RWPE1 (cell line): ENCODE measurements around the gene ACBD6.

Experiments used
- CTCF ChIA-PET: fragments of 350-600 bp; sonication (Branson Sonifier 250); formaldehyde crosslinking; extraction: SDS; loops from one replicate; lab custom pipeline; 2021; lab: Yijun Ruan, JAX
- POLR2A ChIA-PET: fragments of 400-600 bp; formaldehyde crosslinking; extraction: SDS; loops from one replicate; lab custom pipeline; 2020; ENCODE audit warnings: antibody characterized with exemption; ENCODE audit not compliant: low non-redundant PET; lab: Yijun Ruan, JAX
- DNase-seq: peaks from one replicate; pipeline ENCODE4 v3.0.0; 2012; ENCODE audit warnings: low spot score
- H3K27ac ChIP-seq: fragments of 450-650 bp; 2 replicates; pipeline ENCODE4 v1.5.1; 2017
- TF ChIP-seq, protein P1 (sequence below): fragments of 450-650 bp; conservative IDR thresholded peaks from 2 replicates; pipeline ENCODE4 v1.5.1; 2017; ENCODE audit warnings: low read depth, mild to moderate bottlenecking

The ACBD6 gene

DNA sequence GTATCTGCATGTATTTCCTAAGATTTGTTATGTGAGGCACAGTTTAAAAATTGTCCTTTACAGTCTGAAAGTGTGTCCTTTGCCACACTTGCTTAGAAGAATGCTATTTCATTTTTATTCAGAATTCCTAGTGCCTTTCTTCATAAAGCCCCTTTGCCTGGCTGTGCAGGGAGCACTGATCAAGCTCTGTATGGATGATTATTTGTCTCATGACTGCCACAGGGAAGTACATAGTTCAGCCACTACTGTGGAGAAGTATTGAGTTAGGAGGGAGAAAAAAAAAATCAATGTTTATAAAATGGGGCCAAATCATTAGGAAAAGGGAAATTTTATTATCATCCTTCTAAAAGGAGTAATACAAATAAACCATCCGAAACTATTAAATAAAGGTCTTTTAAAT lies 220.9 kb downstream of the ACBD6 start:
- ChIA-PET CTCF (no interaction called here), POLR2A (no interaction called here)
- TF ChIP-seq, protein P1, sequence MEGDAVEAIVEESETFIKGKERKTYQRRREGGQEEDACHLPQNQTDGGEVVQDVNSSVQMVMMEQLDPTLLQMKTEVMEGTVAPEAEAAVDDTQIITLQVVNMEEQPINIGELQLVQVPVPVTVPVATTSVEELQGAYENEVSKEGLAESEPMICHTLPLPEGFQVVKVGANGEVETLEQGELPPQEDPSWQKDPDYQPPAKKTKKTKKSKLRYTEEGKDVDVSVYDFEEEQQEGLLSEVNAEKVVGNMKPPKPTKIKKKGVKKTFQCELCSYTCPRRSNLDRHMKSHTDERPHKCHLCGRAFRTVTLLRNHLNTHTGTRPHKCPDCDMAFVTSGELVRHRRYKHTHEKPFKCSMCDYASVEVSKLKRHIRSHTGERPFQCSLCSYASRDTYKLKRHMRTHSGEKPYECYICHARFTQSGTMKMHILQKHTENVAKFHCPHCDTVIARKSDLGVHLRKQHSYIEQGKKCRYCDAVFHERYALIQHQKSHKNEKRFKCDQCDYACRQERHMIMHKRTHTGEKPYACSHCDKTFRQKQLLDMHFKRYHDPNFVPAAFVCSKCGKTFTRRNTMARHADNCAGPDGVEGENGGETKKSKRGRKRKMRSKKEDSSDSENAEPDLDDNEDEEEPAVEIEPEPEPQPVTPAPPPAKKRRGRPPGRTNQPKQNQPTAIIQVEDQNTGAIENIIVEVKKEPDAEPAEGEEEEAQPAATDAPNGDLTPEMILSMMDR = no peak
- no peak overlapping the region for H3K27ac ChIP-seq
- DNase-seq = no peak

DNA sequence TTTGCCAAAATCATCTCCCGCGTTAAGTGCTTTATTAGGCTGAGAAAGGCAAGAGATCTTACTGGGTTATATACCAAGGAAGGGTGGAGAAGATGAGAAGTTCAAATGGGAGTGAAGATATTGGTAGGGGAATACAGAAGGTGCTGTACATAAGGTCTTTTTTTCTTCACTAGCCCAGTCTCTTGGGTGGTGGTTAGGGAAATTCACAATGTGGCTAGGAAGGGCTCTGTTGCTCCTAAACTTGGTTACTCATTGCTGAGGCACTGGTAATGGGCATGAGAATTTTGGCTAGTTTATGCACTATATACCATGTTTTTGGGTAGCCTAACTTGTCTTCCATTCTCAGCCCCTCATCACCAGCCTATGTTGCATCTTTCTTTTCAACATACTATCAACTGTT lies 221.8 kb downstream of the ACBD6 start:
- H3K27ac ChIP-seq = no peak overlapping the region
- TF ChIP-seq, protein P1 = no peak
- POLR2A ChIA-PET = no interaction called here
- no peak for DNase-seq
- CTCF ChIA-PET = no interaction called here

DNA sequence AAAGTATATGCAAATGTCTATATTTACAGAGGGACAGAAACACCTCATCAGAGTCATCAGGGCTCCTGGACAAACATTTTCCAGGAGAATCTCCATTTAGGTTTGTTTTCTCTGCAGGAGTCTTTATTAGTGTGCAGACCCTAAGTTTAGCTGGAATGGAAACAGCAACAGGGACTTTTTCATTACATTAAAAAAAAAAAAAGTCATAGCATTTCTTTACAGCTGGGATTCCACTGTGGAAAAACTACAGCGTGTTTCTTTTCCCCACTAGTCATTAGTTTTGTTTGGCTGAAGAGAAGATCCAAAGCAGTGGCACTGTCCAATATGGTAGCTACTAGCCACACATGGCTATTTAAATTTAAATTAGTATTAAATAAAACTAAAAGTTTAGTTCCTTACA lies 222.7 kb downstream of the ACBD6 start:
- DNase-seq = no peak
- ChIA-PET CTCF (no interaction called here), POLR2A (no interaction called here)
- TF ChIP-seq, protein P1 = no peak
- H3K27ac ChIP-seq = no peak overlapping the region

DNA sequence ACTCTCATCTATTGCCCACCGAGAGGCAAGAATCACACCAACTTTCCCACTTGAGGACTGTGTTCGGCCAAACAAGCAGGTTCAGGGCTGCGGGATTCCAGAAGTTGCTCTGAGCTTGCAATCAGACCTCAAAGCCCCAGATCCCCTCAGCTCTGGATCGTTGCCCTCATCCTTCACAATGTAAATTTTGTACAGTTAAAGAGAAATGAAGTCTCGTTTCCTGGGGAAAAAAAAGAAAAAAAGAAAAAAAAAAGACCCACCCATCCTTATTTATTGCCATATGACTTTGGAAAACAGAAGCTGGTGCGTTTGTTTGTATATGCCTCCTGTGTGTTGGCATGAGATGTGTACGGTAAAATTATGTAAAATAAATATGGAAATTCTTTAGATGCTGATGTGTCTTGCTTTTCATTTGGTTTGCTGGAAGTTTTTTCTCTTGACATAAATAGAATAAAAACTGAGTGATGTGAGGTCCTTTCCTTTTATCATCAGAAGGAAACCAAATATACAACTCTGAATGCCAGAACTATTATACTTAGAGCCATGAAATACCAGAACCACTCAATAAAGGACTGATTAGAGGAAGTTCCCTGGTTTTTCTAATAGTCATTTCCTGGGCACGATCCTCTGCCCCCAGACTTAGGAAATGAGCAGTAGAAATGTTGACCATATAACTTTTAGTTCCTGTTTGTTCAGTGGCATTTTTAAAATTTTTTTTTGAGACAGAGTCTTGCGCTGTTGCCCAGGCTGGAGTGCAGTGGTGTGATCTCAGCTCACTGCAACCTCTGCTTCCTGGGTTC lies 223.6 kb downstream of the ACBD6 start:
- TF ChIP-seq, protein P1 = no peak
- ChIA-PET CTCF (interaction anchor here (0.6 to 0.8 kb wide), 3 partner anchors 9 to 163 kb away, joined by 3 to 5 read pairs (median 4); no protein-coding TSS in a partner anchor), POLR2A (no interaction called here)
- H3K27ac ChIP-seq = no peak overlapping the region
- DNase-seq = no peak

DNA sequence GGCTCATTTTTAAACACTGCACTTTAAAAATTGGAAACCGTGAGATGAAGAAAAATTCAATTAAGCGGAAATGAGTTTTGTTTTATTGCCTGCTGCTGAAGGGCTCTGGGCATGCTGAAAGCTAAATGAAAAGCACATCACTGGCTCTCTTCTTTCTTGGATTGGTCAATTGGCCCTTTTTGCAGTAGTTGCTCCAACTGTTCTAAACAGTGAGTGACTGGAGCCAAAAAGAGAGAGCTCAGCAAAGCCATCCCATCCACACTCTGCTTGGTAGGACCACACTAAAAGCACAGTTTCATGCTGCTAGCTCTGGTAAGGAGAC lies 224.2 kb downstream of the ACBD6 start:
- no peak overlapping the region for H3K27ac ChIP-seq
- ChIA-PET CTCF (interaction anchor here (0.7 kb wide), 1 partner anchor 78 kb away, joined by 5 read pairs; no protein-coding TSS in a partner anchor), POLR2A (no interaction called here)
- DNase-seq = no peak
- TF ChIP-seq, protein P1 = no peak

DNA sequence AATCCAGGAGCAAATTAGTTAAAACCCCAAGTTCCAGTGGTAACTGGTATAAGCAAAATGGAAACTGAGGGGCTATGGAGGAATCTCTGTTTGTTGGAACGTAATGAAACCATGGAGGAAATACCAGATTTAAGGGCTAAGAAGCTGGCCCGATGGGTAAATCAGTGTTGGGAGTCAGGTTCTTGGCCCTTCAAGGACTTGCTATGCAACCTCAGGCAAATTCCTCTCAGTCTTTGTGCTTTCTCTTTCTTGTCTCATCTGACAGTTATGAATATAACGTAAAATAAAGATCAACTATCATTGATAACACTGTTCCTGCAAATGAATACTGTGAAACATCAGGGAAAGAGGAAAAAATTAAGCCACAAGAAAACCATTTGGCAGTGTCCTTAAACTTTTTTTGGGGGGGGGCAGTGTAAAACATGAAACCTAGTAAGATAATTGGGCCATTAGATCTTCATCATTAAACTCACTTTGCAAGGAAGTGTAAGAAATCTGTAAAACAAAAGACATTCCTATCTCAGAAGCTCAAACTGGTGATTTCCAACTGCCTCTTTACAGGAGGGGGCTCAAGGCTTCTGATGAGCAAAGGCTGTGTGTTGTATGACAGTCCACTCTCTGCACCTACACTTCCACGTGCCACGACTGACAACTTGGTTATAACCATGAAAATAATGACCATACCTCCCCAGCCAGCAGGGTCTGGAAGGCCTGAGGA lies 224.7 kb downstream of the ACBD6 start:
- TF ChIP-seq, protein P1 = no peak
- ChIA-PET POLR2A (no interaction called here), CTCF (no interaction called here)
- no peak for DNase-seq
- H3K27ac ChIP-seq = no peak overlapping the region
